GM10266 (cell line): ENCODE data around the gene ZFYVE9.

Source experiments
- DNase-seq: peaks from one replicate; pipeline ENCODE4 v3.0.0; 2012; ENCODE audit errors: extremely low spot score
- TF ChIP-seq, protein P1 (sequence below): IDR thresholded peaks from 2 replicates; pipeline ENCODE4 v1.5.1; 2012; ENCODE audit warnings: mild to moderate bottlenecking, low read depth; ENCODE audit not compliant: control insufficient read depth, insufficient read depth; ENCODE audit errors: missing control alignments

The ZFYVE9 gene

DNA sequence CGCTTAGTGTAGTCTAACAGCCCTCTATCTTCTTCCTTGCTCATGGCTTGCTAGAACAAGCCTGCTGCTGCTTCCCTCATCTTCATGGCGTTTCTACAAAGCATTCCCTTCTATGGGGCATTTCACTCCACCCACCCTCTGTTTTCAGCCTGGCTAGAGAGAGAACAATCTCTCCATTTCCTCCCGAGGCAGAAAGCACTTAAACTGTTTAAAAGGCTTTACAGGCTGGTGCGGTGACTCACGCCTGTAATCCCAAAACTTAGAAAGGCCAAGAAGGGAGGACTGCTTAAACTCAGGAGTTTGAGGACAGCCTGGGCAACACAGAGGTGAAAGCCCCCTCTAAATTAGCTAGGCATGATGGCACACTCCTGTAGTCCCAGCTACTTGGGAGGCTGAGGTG is 244.6 kb downstream of the ZFYVE9 start:
- TF ChIP-seq, protein P1, sequence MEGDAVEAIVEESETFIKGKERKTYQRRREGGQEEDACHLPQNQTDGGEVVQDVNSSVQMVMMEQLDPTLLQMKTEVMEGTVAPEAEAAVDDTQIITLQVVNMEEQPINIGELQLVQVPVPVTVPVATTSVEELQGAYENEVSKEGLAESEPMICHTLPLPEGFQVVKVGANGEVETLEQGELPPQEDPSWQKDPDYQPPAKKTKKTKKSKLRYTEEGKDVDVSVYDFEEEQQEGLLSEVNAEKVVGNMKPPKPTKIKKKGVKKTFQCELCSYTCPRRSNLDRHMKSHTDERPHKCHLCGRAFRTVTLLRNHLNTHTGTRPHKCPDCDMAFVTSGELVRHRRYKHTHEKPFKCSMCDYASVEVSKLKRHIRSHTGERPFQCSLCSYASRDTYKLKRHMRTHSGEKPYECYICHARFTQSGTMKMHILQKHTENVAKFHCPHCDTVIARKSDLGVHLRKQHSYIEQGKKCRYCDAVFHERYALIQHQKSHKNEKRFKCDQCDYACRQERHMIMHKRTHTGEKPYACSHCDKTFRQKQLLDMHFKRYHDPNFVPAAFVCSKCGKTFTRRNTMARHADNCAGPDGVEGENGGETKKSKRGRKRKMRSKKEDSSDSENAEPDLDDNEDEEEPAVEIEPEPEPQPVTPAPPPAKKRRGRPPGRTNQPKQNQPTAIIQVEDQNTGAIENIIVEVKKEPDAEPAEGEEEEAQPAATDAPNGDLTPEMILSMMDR: no peak
- no peak for DNase-seq

DNA sequence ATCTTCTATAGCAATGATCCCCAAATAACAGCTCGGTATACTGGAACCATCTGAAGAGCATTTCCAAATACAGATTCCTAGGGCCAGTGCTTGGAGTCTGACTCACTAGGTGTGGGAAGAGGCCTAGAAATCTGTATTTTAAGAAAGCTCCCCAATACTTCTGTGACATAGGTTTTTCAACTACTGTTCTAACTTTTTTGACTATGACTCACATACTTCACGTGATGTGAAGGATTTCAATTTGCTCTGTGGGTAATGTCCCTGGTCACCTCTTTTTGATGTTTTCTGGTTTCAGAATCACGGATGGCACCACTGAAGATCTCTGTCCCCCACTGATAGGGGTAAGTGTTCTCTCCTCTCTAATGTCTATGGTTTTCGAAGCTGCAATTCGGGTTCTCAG is 251.3 kb downstream of the ZFYVE9 start:
- TF ChIP-seq, protein P1: no peak

More for the DNA sequence above, 251.3 kb downstream of the ZFYVE9 start:
- no peak for DNase-seq
